Measurements from ENCODE around the gene LEKR1. TPM values are rescaled to one million over a fixed set of nuclear protein-coding genes. Genes with fewer than 3 reads are reported as not detected.
A peak's percentile ranks its signal among the peaks of the same experiment; 100 is the strongest.

Gene LEKR1
- total and polyA plus RNA-seq, 9 of the 15 experiments (the other 6 are each of a cell fraction or from before 2014, with no cell fraction given): 0.76 to 1.8 (median 1.2) TPM

DNA sequence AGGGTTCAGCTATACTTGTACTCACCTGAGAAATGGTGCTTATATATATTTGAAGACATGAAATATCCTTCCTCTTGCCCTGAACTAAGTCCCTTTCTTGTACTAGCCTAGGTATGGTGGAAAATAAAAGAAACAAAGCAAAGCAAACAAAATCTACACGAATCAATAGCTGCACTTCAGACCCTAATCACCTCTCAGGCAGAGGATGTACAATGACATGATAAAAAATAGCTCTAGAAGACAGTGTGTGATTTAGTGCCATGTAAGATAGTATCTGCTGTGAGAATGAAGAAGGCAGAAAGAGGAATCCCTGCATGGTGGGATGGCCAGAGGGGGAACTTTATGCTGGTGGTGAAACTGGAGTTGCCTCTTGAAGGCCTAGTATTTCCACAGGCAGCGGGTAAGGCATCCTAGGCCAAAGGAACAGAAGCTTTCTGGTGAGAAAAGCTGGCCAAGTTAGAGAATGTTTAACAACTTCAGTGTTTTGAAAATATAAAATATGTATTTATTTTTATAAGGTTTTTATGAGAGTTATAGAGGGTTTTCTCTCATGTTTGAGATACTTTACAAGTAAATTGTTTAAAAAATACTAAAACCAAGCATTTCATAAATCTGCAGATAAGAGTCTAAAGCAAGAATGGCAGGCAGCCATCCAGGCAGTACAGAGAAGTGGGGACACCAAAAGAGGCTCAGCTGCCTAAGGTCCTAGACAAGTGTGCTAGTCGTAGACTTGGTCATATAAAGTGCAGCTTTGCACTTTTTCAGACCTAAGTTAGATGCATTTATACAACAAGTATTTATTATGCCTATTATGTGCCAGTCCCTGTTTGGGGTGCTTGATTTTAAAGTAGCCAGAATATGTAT is 14.9 kb downstream of the LEKR1 start (continued):
- TF ChIP-seq, protein P1, sequence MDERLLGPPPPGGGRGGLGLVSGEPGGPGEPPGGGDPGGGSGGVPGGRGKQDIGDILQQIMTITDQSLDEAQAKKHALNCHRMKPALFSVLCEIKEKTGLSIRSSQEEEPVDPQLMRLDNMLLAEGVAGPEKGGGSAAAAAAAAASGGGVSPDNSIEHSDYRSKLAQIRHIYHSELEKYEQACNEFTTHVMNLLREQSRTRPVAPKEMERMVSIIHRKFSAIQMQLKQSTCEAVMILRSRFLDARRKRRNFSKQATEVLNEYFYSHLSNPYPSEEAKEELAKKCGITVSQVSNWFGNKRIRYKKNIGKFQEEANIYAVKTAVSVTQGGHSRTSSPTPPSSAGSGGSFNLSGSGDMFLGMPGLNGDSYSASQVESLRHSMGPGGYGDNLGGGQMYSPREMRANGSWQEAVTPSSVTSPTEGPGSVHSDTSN (CRISPR knock-in tag; IDR thresholded peaks at IDR 0.05; ENCODE audit: low read depth): no peak
- TF ChIP-seq, protein P1 (tag; conservative IDR thresholded peaks at IDR 0.05; ENCODE audit: low read depth): peak; percentile 89
- TF ChIP-seq TFAM (CRISPR knock-in tag; conservative IDR thresholded peaks at IDR 0.05) (no peak), NR1H2 (CRISPR knock-in tag; IDR thresholded peaks at IDR 0.05) (no peak), ESRRB (CRISPR knock-in tag; IDR thresholded peaks at IDR 0.05; ENCODE audit: borderline replicate concordance) (no peak), RFX7 (CRISPR knock-in tag; IDR thresholded peaks at IDR 0.05) (no peak), ZEB2 (IDR thresholded peaks at IDR 0.05) (no peak), SRF (CRISPR knock-in tag; IDR thresholded peaks at IDR 0.05) (no peak), FOXA1 (IDR thresholded peaks at IDR 0.05; ENCODE audit: borderline replicate concordance) (no peak)
- TF ChIP-seq, protein P2, sequence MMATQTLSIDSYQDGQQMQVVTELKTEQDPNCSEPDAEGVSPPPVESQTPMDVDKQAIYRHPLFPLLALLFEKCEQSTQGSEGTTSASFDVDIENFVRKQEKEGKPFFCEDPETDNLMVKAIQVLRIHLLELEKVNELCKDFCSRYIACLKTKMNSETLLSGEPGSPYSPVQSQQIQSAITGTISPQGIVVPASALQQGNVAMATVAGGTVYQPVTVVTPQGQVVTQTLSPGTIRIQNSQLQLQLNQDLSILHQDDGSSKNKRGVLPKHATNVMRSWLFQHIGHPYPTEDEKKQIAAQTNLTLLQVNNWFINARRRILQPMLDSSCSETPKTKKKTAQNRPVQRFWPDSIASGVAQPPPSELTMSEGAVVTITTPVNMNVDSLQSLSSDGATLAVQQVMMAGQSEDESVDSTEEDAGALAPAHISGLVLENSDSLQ (IDR thresholded peaks at IDR 0.05): peak; percentile 74

Data from K562 (cell line).